Measurements from ENCODE around the gene MTHFD1L.

DNA sequence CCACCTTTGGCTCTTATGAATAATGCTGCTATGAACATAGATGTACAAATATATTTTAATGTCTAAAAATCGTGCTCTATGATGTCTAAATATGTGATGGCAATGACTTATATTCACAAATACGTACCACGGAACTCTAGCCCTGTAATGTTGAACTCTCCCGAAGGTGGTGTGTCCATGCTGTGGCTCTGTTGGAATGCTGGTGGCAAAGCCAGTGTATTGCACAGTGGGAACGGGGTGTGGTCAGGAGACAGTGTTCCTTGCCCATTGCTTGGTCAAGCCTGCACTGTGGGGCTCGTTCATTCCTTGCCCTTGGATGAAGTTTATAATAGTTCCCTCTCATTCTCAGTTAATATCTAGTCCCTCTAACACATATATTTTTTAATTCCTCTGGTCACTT, 109.6 kb downstream of the MTHFD1L start:
- TF ChIP-seq YY1 (IDR thresholded peaks at IDR 0.05; ENCODE audit: insufficient read depth, insufficient read length) (no peak), ZNF274 (IDR thresholded peaks at IDR 0.05; ENCODE audit: low read depth, low read length) (no peak), SUZ12 (IDR thresholded peaks at IDR 0.05; ENCODE audit: extremely low read depth, insufficient read depth, insufficient read length) (no peak)

Data from NT2/D1 (cell line).